ENCODE results near the gene LRRC23.
"Not testable (repeated sequence)": the region's sequence is repeated elsewhere in the genome, so short reads cannot be mapped to it uniquely, and the experiment has no call there.

LRRC23 gene

GRCh38 chr12:6904280-6905276, at the start of gene LRRC23:
TSS of gene LRRC23 (plus strand) at chr12:6904822. CDS start at chr12:6905634, 812 bp downstream.
- peak; percentile 96 for DNase-seq

- DNase-seq, result no peak
Measured at GRCh38 chr12:6855322-6855721, 49.3 kb upstream of the LRRC23 start.

- DNase-seq, result no peak
Measured at GRCh38 chr12:6858799-6859198, 45.8 kb upstream of the LRRC23 start.

GRCh38 chr12:6860116-6860515, 44.5 kb upstream of the LRRC23 start:
- no peak for DNase-seq

GRCh38 chr12:6860942-6861341, 43.7 kb upstream of the LRRC23 start:
- no peak for DNase-seq

- DNase-seq, result no peak
Measured at GRCh38 chr12:6861391-6861790, 43.2 kb upstream of the LRRC23 start.

GRCh38 chr12:6863033-6863432, 41.6 kb upstream of the LRRC23 start:
- DNase-seq, result no peak

- DNase-seq, result no peak
Measured at GRCh38 chr12:6863586-6864321, 40.9 kb upstream of the LRRC23 start.

GRCh38 chr12:6865307-6865706, 39.3 kb upstream of the LRRC23 start:
- not testable (repeated sequence) for DNase-seq

- DNase-seq, result no peak
Measured at GRCh38 chr12:6866163-6866919, 38.3 kb upstream of the LRRC23 start.

GRCh38 chr12:6866920-6867412, 37.7 kb upstream of the LRRC23 start:
- DNase-seq, result no peak

- peak; percentile 79 for DNase-seq
Measured at GRCh38 chr12:6867413-6868210, 37.0 kb upstream of the LRRC23 start, which contains the start of gene TPI1. TSS of gene TPI1 (plus strand) at chr12:6867531. CDS start at chr12:6867567, 36 bp downstream.

GRCh38 chr12:6868211-6869048, 36.2 kb upstream of the LRRC23 start:
- DNase-seq, result no peak

GRCh38 chr12:6869049-6870021, 35.3 kb upstream of the LRRC23 start:
- peak; percentile 88 for DNase-seq

- DNase-seq, result not testable (repeated sequence)
Measured at GRCh38 chr12:6870304-6870703, 34.3 kb upstream of the LRRC23 start.

- DNase-seq, result no peak
Measured at GRCh38 chr12:6871052-6871957, 33.3 kb upstream of the LRRC23 start.

- peak; percentile 87 for DNase-seq
Measured at GRCh38 chr12:6872073-6873048, 32.3 kb upstream of the LRRC23 start.

All from activated CD8-positive, alpha-beta memory T cell treated with anti-CD3 and anti-CD28 coated beads, Interleukin-2, amount 50 U/mL, for 4 hours (primary cell).